Esophagus squamous epithelium (tissue), 5 donors: ENCODE data around the gene GRK5. TPM values are rescaled to one million over a fixed set of nuclear protein-coding genes. Genes with fewer than 3 reads are reported as not detected.

ENCODE experiments used
- DNase-seq: peaks from one replicate; lab custom pipeline; 2025; lab: John Stamatoyannopoulos, UW
- H3K27ac ChIP-seq, 4 donors: fragments of 200-600 bp; sonication (generic); one replicate each; pipeline ENCODE4 v1.5.1; 2016 to 2019; ENCODE audit warnings: mild to moderate bottlenecking in 1 of 4
- H3K27me3 ChIP-seq, 4 donors: fragments of 200-600 bp; sonication (generic); 1 replicate in 3 of 4; 2 replicates in 1 of 4; pipeline versions ENCODE4 v1.5.1 to v1.6.0; 2017 to 2021; ENCODE audit warnings: antibody characterized with exemption in 1 of 4
- H3K36me3 ChIP-seq, 3 donors: fragments of 200-600 bp; sonication (generic); one replicate each; pipeline ENCODE4 v1.5.1; 2016 to 2019
- H3K4me1 ChIP-seq, 3 donors: fragments of 200-600 bp; sonication (generic); one replicate each; pipeline ENCODE4 v1.5.1; 2017 to 2019
- H3K4me3 ChIP-seq, 4 donors: fragments of 200-600 bp; sonication (generic); 1 replicate in 3 of 4; 2 replicates in 1 of 4; pipeline ENCODE4 v1.5.1; 2016 to 2019; ENCODE audit warnings: mild to moderate bottlenecking in 2 of 4, moderate library complexity in 1 of 4
- H3K9me3 ChIP-seq, 3 donors: fragments of 200-600 bp; sonication (generic); one replicate each; pipeline ENCODE4 v1.5.1; 2016 to 2019
- POLR2A ChIP-seq, 4 donors: fragments of 450-650 bp; IDR thresholded peaks; one replicate each; pipeline ENCODE4 v1.6.1; 2017; ENCODE audit warnings: antibody characterized with exemption in 4 of 4, mild to moderate bottlenecking in 4 of 4, moderate library complexity in 3 of 4
- WGBS, 2 donors: methylation state at CpG; one replicate each; pipeline ENCODE4 v1.1.5; 2018; 5-methylcytosine and 5-hydroxymethylcytosine counted together
- intact Hi-C: fragments of 100-400 bp; cut with DNase I; formaldehyde crosslinking; loops from one replicate; pipeline ENCODE4 v1.15.0; 2022
- total RNA-seq, 4 donors: library from RNA; depleted of rRNA; stranded (reverse); fragments of >200 nt; gene quantifications; one replicate each; pipeline ENCODE4 v1.1.0, GENCODE V29; 2016
- TF ChIP-seq, protein P1 (sequence below), 6 experiments: fragments of 450-650 bp in 4 of 6; fragments of 200-600 bp in 2 of 6; sonication (generic) in 2 of 6; IDR thresholded peaks; one replicate each; pipeline ENCODE4 v1.5.1; 2016 to 2019; ENCODE audit warnings: antibody characterized with exemption in 6 of 6, mild to moderate bottlenecking in 4 of 6, moderate library complexity in 4 of 6
- donor health status: DM: yes; HTN: yes; CAD: no.

Gene GRK5
- total RNA-seq, 4 donors from 2014 or later: 2.4 to 18.9 (median 6.3) TPM

DNA sequence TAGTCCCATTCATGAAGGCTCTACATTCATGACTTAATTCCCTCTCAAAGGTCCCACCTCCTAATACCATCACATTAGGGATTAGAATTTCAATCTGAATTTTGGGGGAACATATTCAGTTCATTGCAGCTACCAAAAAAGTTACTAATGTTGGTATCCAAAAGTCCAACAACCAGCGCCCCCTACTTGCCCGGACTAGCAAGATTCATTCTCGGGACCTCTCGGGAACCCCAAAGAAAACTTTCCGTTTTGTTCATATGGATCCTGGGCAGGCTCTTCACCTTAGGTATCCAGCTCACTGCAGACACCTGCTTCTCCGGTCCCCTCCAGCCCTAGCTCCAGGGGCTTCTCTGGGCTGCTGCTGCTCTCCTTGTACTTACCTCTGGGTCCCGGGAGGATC is 8.9 kb upstream of the GRK5 start:
- peaks cover 0 to 3% (median 0%) of the 10 kb centered on the region in 4 donors for H3K27me3 ChIP-seq
- no peak overlapping the region for H3K4me3 ChIP-seq
- H3K27ac ChIP-seq: peak overlapping the region in 3 of 4 donors; percentile 28 to 72 (median 61)
- H3K36me3 ChIP-seq: no peaks in the 10 kb centered on the region
- 45 to 56% methylated on average over 7 of the region's 7 CpGs for WGBS, 2 donors
- H3K4me1 ChIP-seq: peaks cover 5 to 27% (median 10%) of the 10 kb centered on the region in 3 donors
- intact Hi-C loops: loop anchor here (5.0 kb wide), 1 partner anchor 249 kb away; no protein-coding TSS in a partner anchor
- no peak for DNase-seq
- TF ChIP-seq, protein P1, sequence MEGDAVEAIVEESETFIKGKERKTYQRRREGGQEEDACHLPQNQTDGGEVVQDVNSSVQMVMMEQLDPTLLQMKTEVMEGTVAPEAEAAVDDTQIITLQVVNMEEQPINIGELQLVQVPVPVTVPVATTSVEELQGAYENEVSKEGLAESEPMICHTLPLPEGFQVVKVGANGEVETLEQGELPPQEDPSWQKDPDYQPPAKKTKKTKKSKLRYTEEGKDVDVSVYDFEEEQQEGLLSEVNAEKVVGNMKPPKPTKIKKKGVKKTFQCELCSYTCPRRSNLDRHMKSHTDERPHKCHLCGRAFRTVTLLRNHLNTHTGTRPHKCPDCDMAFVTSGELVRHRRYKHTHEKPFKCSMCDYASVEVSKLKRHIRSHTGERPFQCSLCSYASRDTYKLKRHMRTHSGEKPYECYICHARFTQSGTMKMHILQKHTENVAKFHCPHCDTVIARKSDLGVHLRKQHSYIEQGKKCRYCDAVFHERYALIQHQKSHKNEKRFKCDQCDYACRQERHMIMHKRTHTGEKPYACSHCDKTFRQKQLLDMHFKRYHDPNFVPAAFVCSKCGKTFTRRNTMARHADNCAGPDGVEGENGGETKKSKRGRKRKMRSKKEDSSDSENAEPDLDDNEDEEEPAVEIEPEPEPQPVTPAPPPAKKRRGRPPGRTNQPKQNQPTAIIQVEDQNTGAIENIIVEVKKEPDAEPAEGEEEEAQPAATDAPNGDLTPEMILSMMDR (IDR thresholded peaks at IDR 0.05): peak in 3 of 6 experiments; percentile 2 to 46 (median 21)
- TF ChIP-seq POLR2A (IDR thresholded peaks at IDR 0.05): no peak
- H3K9me3 ChIP-seq: no peaks in the 10 kb centered on the region

DNA sequence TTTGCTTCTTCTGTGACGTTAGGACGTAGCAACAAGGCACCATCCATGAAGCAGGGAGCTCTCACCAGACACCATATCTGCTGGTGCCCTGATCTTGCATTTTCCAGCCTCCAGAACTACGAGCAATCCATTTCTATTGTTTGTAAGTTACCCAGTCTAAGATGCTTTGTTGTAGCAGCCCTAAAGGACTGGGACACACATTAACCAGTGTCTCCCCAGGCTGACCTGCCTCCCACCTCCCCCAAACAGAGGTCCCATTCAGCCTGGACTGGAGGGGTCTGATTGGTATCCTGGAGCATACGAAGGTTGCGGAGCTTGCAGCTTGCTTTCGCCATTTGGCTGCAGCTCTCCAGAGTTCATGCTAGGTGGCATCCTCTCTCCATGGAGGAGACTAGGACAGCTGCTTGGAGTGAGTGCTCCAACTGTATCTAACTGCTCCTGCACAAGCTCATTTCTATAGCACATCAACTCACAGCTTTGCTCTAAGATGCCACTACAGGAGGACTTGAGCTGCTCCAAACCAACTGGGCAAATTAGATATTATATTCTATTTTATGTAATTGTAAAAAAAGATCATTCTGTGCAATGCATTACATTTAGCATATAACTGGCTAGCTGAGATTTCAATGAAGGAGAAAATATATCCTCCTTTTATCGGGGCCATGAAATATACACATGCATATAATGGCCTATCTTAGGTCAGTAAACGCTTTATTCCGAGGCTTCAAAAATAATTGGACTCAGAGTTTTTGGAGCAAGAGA is 8.0 kb upstream of the GRK5 start:
- H3K27ac ChIP-seq: no peak overlapping the region
- H3K36me3 ChIP-seq: no peaks in the 10 kb centered on the region
- 38 to 61% methylated on average over 8 to 9 of the region's 9 CpGs for WGBS, 2 donors
- H3K4me3 ChIP-seq: peak overlapping the region in 1 of 4 donors; percentile 18
- intact Hi-C loops: loop anchor here (5.0 kb wide), 1 partner anchor 248 kb away; no protein-coding TSS in a partner anchor
- no peak for TF ChIP-seq POLR2A (IDR thresholded peaks at IDR 0.05)
- TF ChIP-seq, protein P1 (IDR thresholded peaks at IDR 0.05): peak; percentile 49 to 72 (median 62)
- H3K27me3 ChIP-seq: peaks cover 0 to 3% (median 0%) of the 10 kb centered on the region in 4 donors
- H3K4me1 ChIP-seq: peaks cover 5 to 27% (median 10%) of the 10 kb centered on the region in 3 donors
- H3K9me3 ChIP-seq: no peaks in the 10 kb centered on the region
- no peak for DNase-seq

DNA sequence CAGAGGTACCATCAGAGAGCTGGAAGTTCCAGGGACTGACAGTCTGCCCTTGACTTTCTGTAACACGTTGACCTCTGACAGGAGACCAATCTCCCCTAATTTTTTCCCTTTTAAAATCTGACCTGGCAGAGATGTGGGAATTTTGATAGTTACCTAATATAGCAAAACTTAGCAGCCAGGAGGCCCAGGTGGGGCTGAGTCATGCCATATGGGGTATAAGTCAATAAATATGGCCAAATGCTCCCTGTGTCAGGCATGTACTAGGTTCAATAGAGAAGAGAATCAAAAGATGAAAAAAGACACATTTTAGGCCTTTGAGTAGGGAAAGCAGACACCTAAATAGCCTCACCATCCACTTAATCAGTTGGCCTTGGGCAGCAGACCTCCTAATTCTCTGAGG is 6.1 kb upstream of the GRK5 start:
- H3K27me3 ChIP-seq: peaks cover 0 to 3% (median 0%) of the 10 kb centered on the region in 4 donors
- WGBS, 2 donors: 71 to 100% methylated on average over 1 of the region's 1 CpG
- no peak overlapping the region for H3K4me3 ChIP-seq
- H3K27ac ChIP-seq: no peak overlapping the region
- intact Hi-C loops: no loop called here
- DNase-seq: no peak
- H3K4me1 ChIP-seq: peaks cover 11 to 35% (median 13%) of the 10 kb centered on the region in 3 donors
- no peaks in the 10 kb centered on the region for H3K36me3 ChIP-seq
- H3K9me3 ChIP-seq: no peaks in the 10 kb centered on the region
- TF ChIP-seq, protein P1 (IDR thresholded peaks at IDR 0.05): no peak
- no peak for TF ChIP-seq POLR2A (IDR thresholded peaks at IDR 0.05)

DNA sequence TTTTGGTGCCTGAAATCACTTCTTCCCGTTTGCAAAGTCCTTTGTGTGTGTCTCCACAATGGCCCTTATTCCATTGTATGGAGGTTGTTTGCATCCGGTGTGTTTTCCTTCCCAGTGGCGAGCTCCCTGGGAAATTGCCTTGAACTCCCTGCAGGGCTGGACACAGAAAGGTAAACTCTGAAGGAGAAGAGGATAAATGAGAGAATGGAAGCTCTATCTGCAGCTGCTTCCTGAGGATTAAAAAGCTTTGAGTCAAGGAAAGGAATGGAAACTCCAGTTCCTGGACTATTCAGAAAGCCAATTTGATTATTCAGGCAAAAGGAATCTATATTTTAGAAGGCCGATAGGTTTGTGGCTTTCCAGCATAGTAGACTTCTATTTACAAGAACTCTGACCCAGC is 4.4 kb upstream of the GRK5 start:
- no peak for DNase-seq
- no peak overlapping the region for H3K4me3 ChIP-seq
- WGBS, 2 donors: 46 to 56% methylated on average over 3 to 4 of the region's 4 CpGs
- no peaks in the 10 kb centered on the region for H3K9me3 ChIP-seq
- peaks cover 0 to 3% (median 0%) of the 10 kb centered on the region in 4 donors for H3K27me3 ChIP-seq
- TF ChIP-seq POLR2A (IDR thresholded peaks at IDR 0.05): no peak
- TF ChIP-seq, protein P1 (IDR thresholded peaks at IDR 0.05): no peak
- H3K4me1 ChIP-seq: peaks cover 13 to 31% (median 19%) of the 10 kb centered on the region in 3 donors
- intact Hi-C loops: no loop called here
- no peak overlapping the region for H3K27ac ChIP-seq
- H3K36me3 ChIP-seq: no peaks in the 10 kb centered on the region
